A549 (cell line): Measurements from ENCODE around the gene ZBTB38. TPM values are rescaled to one million over a fixed set of nuclear protein-coding genes. Genes with fewer than 3 reads are reported as not detected.

ENCODE experiments used
- ATAC-seq, 2 experiments: fragments of 200-7000 bp in 1 of 2; fragments of >200 bp in 1 of 2; cut with Nextera tagmentation in 1 of 2; cut with Tn5 transposase in 1 of 2; 3 replicates each; pipeline versions ENCODE4 v1.8.0 to v1.9.1; 2018 to 2020; ENCODE audit warnings: mild to moderate bottlenecking in 1 of 2, moderate library complexity in 1 of 2
- CTCF ChIA-PET: fragments of 300-600 bp; sonication (Branson Sonifier 250); formaldehyde crosslinking; extraction: SDS; loops from one replicate; lab custom pipeline; 2021; ENCODE audit warnings: antibody characterized with exemption, inconsistent platforms; lab: Yijun Ruan, JAX
- POLR2A ChIA-PET: fragments of 350-600 bp; formaldehyde crosslinking; extraction: SDS; loops from one replicate; lab custom pipeline; 2021; ENCODE audit warnings: antibody characterized with exemption, inconsistent platforms; lab: Yijun Ruan, JAX
- DNase-seq, 2 experiments: peaks; one replicate each; pipeline versions ENCODE4 v3.0.0 to v3.0.0-alpha.2; 2011 to 2016; ENCODE audit warnings: low read depth in 1 of 2, low spot score in 1 of 2
- FAIRE-seq: peaks from 2 replicates; lab custom pipeline; 2011; peaks lifted over from hg19 to GRCh38; lab: Jason Lieb, UNC
- H3K27ac ChIP-seq, 2 experiments: fragments of >200 bp; sonication (Bioruptor Twin); formaldehyde crosslinking; 3 replicates each; pipeline ENCODE4 v1.5.1; 2016 to 2017
- H3K4me1 ChIP-seq: fragments of >200 bp; sonication (Bioruptor Twin); formaldehyde crosslinking; 3 replicates; pipeline ENCODE4 v1.6.1; 2016
- H3K4me2 ChIP-seq: fragments of >200 bp; sonication (Bioruptor Twin); formaldehyde crosslinking; 3 replicates; pipeline ENCODE4 v1.6.1; 2016
- H3K4me3 ChIP-seq: fragments of >200 bp; sonication (Bioruptor Twin); formaldehyde crosslinking; 3 replicates; pipeline ENCODE4 v1.5.1; 2016
- H3K9me3 ChIP-seq: fragments of >200 bp; sonication (Bioruptor Twin); formaldehyde crosslinking; 3 replicates; pipeline ENCODE4 v1.6.1; 2016
- CBX2 ChIP-seq: fragments of 200-600 bp; sonication (generic); IDR thresholded peaks from 2 replicates; pipeline ENCODE4 v1.6.1; 2016; ENCODE audit warnings: low read depth, mild to moderate bottlenecking, borderline replicate concordance
- CHD2 ChIP-seq: fragments of 150-350 bp; IDR thresholded peaks from 2 replicates; pipeline ENCODE4 v1.6.1; 2014; ENCODE audit warnings: low read length; ENCODE audit not compliant: partially characterized antibody
- E2F6 ChIP-seq: IDR thresholded peaks from 2 replicates; pipeline ENCODE4 v1.6.1; 2012; ENCODE audit warnings: low read depth, borderline replicate concordance
- EHF ChIP-seq: fragments of 250-450 bp; sonication (Bioruptor Pico); IDR thresholded peaks from 2 replicates; pipeline ENCODE4 v1.5.0; 2020; ENCODE audit warnings: mild to moderate bottlenecking
- EP300 ChIP-seq, 2 experiments: fragments of >200 bp; sonication (Bioruptor Twin); formaldehyde crosslinking; IDR thresholded peaks; 2 replicates in 1 of 2; 3 replicates in 1 of 2; pipeline ENCODE4 v1.6.1; 2016 to 2017
- ESRRA ChIP-seq: fragments of 150-350 bp; IDR thresholded peaks from 2 replicates; pipeline ENCODE4 v1.6.1; 2014; ENCODE audit warnings: mild to moderate bottlenecking, low read length, borderline replicate concordance
- FOSB ChIP-seq: fragments of 250-450 bp; sonication (Bioruptor Pico); IDR thresholded peaks from 2 replicates; pipeline ENCODE4 v1.5.0; 2020; ENCODE audit warnings: mild to moderate bottlenecking, moderate library complexity
- FOSL2 ChIP-seq, 2 experiments: fragments of 450-650 bp in 1 of 2; fragments of >200 bp in 1 of 2; sonication (Bioruptor Twin) in 1 of 2; formaldehyde crosslinking; IDR thresholded peaks; 2 replicates each; pipeline versions ENCODE4 v1.5.0 to v1.6.1; 2016 to 2020; ENCODE audit warnings: mild to moderate bottlenecking in 1 of 2, moderate library complexity in 1 of 2
- FOXS1 ChIP-seq: fragments of 250-450 bp; sonication (Bioruptor Pico); IDR thresholded peaks from 2 replicates; pipeline ENCODE4 v1.5.0; 2020; ENCODE audit warnings: mild to moderate bottlenecking, moderate library complexity
- HDAC2 ChIP-seq: fragments of 200-600 bp; sonication (generic); IDR thresholded peaks from 2 replicates; pipeline ENCODE4 v1.6.1; 2016
- HES2 ChIP-seq: fragments of >200 bp; sonication (Bioruptor Twin); formaldehyde crosslinking; IDR thresholded peaks from 2 replicates; pipeline ENCODE4 v1.6.1; 2016
- HEYL ChIP-seq: fragments of 250-450 bp; sonication (Bioruptor Pico); IDR thresholded peaks from 2 replicates; pipeline ENCODE4 v1.8.0; 2021; ENCODE audit warnings: mild to moderate bottlenecking, moderate library complexity
- HOXA7 ChIP-seq: fragments of 250-450 bp; sonication (Bioruptor Pico); IDR thresholded peaks from 2 replicates; pipeline ENCODE4 v1.5.0; 2020; ENCODE audit warnings: mild to moderate bottlenecking, moderate library complexity
- JUN ChIP-seq, 2 experiments: fragments of >200 bp; sonication (Bioruptor Twin); formaldehyde crosslinking; IDR thresholded peaks; 2 replicates in 1 of 2; 3 replicates in 1 of 2; pipeline ENCODE4 v1.6.1; 2016 to 2017
- KDM1A ChIP-seq: fragments of 200-600 bp; sonication (generic); IDR thresholded peaks from 2 replicates; pipeline ENCODE4 v1.6.1; 2016; ENCODE audit warnings: low read depth, mild to moderate bottlenecking
- MAFK ChIP-seq: fragments of 450-650 bp; IDR thresholded peaks from 2 replicates; pipeline ENCODE4 v1.6.1; 2014; ENCODE audit not compliant: partially characterized antibody
- MAX ChIP-seq: IDR thresholded peaks from 2 replicates; pipeline ENCODE4 v1.6.1; 2012
- MYC ChIP-seq: IDR thresholded peaks from 2 replicates; pipeline ENCODE4 v1.6.1; 2012; ENCODE audit warnings: mild to moderate bottlenecking, inconsistent platforms, low read length, improper control_type of control experiment, borderline replicate concordance
- NFE2L2 ChIP-seq: fragments of 150-350 bp; conservative IDR thresholded peaks from 2 replicates; pipeline ENCODE4 v1.6.1; 2014; ENCODE audit warnings: low read length
- NR3C1 ChIP-seq: fragments of >200 bp; sonication (Bioruptor Twin); formaldehyde crosslinking; IDR thresholded peaks from 3 replicates; pipeline ENCODE4 v1.6.1; 2017
- PBX3 ChIP-seq: IDR thresholded peaks from 2 replicates; pipeline ENCODE4 v1.6.1; 2012
- PHF8 ChIP-seq: fragments of 200-600 bp; sonication (generic); IDR thresholded peaks from 2 replicates; pipeline ENCODE4 v1.6.1; 2016; ENCODE audit warnings: low read depth, mild to moderate bottlenecking, antibody characterized with exemption, moderate library complexity, borderline replicate concordance
- RAD21 ChIP-seq, 2 experiments: fragments of >200 bp in 1 of 2; sonication (Bioruptor Twin) in 1 of 2; formaldehyde crosslinking in 1 of 2; IDR thresholded peaks in 1 of 2; conservative IDR thresholded peaks in 1 of 2; 2 replicates in 1 of 2; 3 replicates in 1 of 2; pipeline ENCODE4 v1.6.1; 2012 to 2018; ENCODE audit warnings: inconsistent platforms in 1 of 2
- RARB ChIP-seq: fragments of 250-450 bp; sonication (Bioruptor Pico); IDR thresholded peaks from 2 replicates; pipeline ENCODE4 v1.8.0; 2021; ENCODE audit warnings: mild to moderate bottlenecking, moderate library complexity
- RCOR1 ChIP-seq: fragments of 150-350 bp; IDR thresholded peaks from 2 replicates; pipeline ENCODE4 v1.6.1; 2014; ENCODE audit warnings: antibody characterized with exemption, low read length, low read depth
- REST ChIP-seq: fragments of 200-600 bp; sonication (generic); IDR thresholded peaks from 2 replicates; pipeline ENCODE4 v1.6.1; 2016; ENCODE audit warnings: antibody characterized with exemption, mild to moderate bottlenecking, moderate library complexity
- SMC3 ChIP-seq: fragments of >200 bp; sonication (Bioruptor Twin); formaldehyde crosslinking; IDR thresholded peaks from 3 replicates; pipeline ENCODE4 v1.6.1; 2018; ENCODE audit warnings: inconsistent platforms
- TP53 ChIP-seq: fragments of 250-450 bp; sonication (Bioruptor Pico); IDR thresholded peaks from 2 replicates; pipeline ENCODE4 v1.5.0; 2021; ENCODE audit warnings: mild to moderate bottlenecking, moderate library complexity
- USF2 ChIP-seq: fragments of 450-650 bp; IDR thresholded peaks from 2 replicates; pipeline ENCODE4 v1.6.1; 2014; ENCODE audit warnings: antibody characterized with exemption
- WGBS: methylation state at CpG from one replicate; pipeline ENCODE4 v1.1.6; 2017; ENCODE audit errors: missing lambda C conversion rate; 5-methylcytosine and 5-hydroxymethylcytosine counted together
- polyA plus RNA-seq, 4 experiments: library from polyadenylated mRNA; depleted of rRNA in 3 of 4; stranded (reverse); fragments of >200 nt; fragmentation: RNase III in 1 of 4; extraction: RNeasy Plus Mini Kit Qiagen cat#74134 plus additional on column Dnase treatment in 1 of 4; gene quantifications; 2 replicates in 3 of 4; 3 replicates in 1 of 4; pipeline ENCODE4 v1.2.3, GENCODE V29; 2011 to 2017

Gene ZBTB38
- polyA plus RNA-seq, 2 of the 4 experiments (the other 2 are of a cell fraction) = 72.0 to 110 TPM

- CTCF ChIA-PET = interaction anchor here (0.7 to 2.6 kb wide), 10 partner anchors 16 to 86 kb away, joined by 3 to 11 read pairs (median 4); no protein-coding TSS in a partner anchor
- DNase-seq (peak in 1 of 2 experiments; percentile 23), ATAC-seq (no peak), FAIRE-seq (no peak)
- H3K27ac ChIP-seq = peak overlapping the region; percentile 99 to 100
- peaks cover 86% of the 10 kb centered on the region for H3K4me1 ChIP-seq
- POLR2A ChIA-PET = interaction anchor here (0.8 to 3.2 kb wide), 5 partner anchors 38 to 118 kb away, joined by 3 to 16 read pairs (median 4); partner anchors contain the start of gene RASA2
- 64% methylated on average over 15 of the region's 15 CpGs for WGBS
- peaks cover 3% of the 10 kb centered on the region; the same call in 1 of the 3 replicates for H3K9me3 ChIP-seq
- H3K4me2 ChIP-seq = peak overlapping the region; percentile 92
- peak overlapping the region; percentile 41 for H3K4me3 ChIP-seq
- TF ChIP-seq NR3C1 = no peak
- TF ChIP-seq EP300 (IDR thresholded peaks at IDR 0.05) = no peak
- TF ChIP-seq MAFK = peak; percentile 55
- TF ChIP-seq REST = no peak
- TF ChIP-seq FOXS1 (CRISPR knock-in tag) = no peak
- no peak for TF ChIP-seq TP53 (CRISPR knock-in tag)
- no peak for TF ChIP-seq HEYL
- no peak for TF ChIP-seq FOSL2 (IDR thresholded peaks at IDR 0.05)
- TF ChIP-seq FOSL2 (CRISPR knock-in tag; IDR thresholded peaks at IDR 0.05) = no peak
- no peak for TF ChIP-seq NFE2L2
- 0 out of 2 replicates have a peak, but pooled peaks have one; percentile 46 for TF ChIP-seq HOXA7 (CRISPR knock-in tag)
- TF ChIP-seq CHD2 = no peak
- TF ChIP-seq EHF = no peak
- 0 out of 2 replicates have a peak, but pooled peaks have one; percentile 56 for TF ChIP-seq FOSB (CRISPR knock-in tag)
- TF ChIP-seq SMC3 = no peak
Measured at GRCh38 chr3:141368925-141369794, 856 bp downstream of the ZBTB38 start.

GRCh38 chr3:141370065-141370533 is 1.8 kb downstream of the ZBTB38 start:
- Histone ChIP-seq H3K4me3 (peak overlapping the region; percentile 41; the same call in 1 of the 3 replicates), H3K27ac (peak overlapping the region; percentile 99 to 100), H3K4me2 (peak overlapping the region; percentile 92), H3K9me3 (peaks cover 3% of the 10 kb centered on the region; the same call in 1 of the 3 replicates), H3K4me1 (peaks cover 93% of the 10 kb centered on the region)
- 12% methylated on average over 2 of the region's 2 CpGs for WGBS
- POLR2A ChIA-PET = no interaction called here
- FAIRE-seq (no peak), ATAC-seq (peak; percentile 15 to 62; a peak in 4 of 6 replicates), DNase-seq (peak; percentile 69 to 92)
- CTCF ChIA-PET = interaction anchor here (0.7 to 2.6 kb wide), 11 partner anchors 9 to 85 kb away, joined by 3 to 11 read pairs (median 3); no protein-coding TSS in a partner anchor
- TF ChIP-seq HDAC2 (no peak), EHF (0 out of 2 replicates have a peak, but pooled peaks have one; percentile 11), KDM1A (no peak), ESRRA (0 out of 2 replicates have a peak, but pooled peaks have one; percentile 61), CBX2 (no peak), PHF8 (no peak), NR3C1 (no peak), MAFK (peak; percentile 21), E2F6 (no peak), MYC (no peak), USF2 (peak; percentile 91), EP300 (IDR thresholded peaks at IDR 0.05) (no peak), RAD21 (conservative IDR thresholded peaks at IDR 0.05 in 1 of 2, IDR thresholded peaks at IDR 0.05 in 1 of 2) (peak in 1 of 2 experiments; percentile 31; a peak in 1 of 5 replicates), HES2 (no peak), PBX3 (no peak), JUN (IDR thresholded peaks at IDR 0.05) (0 out of 5 replicates have a peak, but pooled peaks of 1 of the 2 experiments have one; percentile 34), MAX (peak; percentile 75), RARB (CRISPR knock-in tag) (no peak), RCOR1 (no peak)
